ENCODE data around the gene P3H4.

Gene P3H4

DNA sequence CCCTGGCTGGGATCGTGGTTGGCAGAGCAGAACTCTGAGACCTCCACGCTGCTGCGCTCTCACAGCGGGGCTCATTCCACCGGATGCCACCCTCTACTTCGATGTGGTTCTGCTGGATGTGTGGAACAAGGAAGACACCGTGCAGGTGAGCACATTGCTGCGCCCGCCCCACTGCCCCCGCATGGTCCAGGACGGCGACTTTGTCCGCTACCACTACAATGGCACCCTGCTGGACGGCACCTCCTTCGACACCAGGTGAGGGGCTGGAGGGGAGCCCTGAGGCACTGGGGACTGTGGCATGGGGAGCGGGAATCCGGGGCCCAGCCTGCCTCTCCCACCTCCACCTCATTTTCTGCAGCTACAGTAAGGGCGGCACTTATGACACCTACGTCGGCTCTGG, 6.3 kb upstream of the P3H4 start:
- no peak for DNase-seq

DNA sequence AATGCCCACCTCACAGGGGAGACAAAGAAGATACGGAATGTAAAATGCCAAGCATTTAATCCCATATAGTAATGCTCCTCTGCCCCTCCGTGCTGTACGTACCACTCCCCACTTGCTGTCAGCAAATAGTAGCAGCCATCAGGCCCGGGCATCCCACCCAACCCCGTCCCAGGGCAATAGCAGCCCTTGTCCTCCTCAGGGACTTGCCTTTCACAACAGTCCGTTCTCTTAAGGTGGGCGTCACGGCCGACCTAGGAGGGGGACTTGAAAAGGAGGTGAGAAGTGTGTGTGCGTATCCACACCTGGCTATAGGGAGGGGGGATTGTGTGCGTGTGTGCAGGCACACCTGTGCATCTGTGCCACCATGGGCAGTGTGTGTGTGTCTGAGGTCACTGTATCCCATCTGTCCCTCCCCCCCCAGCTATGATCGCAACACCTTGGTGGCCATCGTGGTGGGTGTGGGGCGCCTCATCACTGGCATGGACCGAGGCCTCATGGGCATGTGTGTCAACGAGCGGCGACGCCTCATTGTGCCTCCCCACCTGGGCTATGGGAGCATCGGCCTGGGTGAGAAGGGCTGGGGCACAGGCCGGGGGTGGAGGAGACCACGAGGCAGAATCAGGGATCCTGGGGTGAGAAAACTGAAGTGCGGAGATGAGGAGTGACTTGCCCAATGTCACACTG, 5.0 kb upstream of the P3H4 start:
- DNase-seq, result no peak

DNA sequence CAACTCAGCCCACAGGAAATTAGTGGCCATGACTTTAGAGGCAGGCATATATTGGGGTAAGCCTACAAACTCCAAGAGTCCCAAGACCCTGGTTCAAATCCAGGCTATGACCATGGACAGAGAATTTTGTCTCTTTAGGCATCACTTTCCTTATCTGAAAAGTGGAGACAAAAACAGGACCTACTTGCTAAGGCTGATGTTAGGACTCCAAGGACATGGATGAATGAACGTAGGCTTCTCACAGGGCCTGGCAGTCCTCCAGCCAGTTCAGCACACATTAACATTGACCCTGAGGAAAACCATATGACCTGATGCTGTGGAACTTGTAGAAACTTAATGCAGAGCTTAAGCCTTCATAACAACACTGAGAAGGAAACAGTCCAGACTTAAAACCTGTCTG, 2.4 kb upstream of the P3H4 start:
- DNase-seq, result no peak

DNA sequence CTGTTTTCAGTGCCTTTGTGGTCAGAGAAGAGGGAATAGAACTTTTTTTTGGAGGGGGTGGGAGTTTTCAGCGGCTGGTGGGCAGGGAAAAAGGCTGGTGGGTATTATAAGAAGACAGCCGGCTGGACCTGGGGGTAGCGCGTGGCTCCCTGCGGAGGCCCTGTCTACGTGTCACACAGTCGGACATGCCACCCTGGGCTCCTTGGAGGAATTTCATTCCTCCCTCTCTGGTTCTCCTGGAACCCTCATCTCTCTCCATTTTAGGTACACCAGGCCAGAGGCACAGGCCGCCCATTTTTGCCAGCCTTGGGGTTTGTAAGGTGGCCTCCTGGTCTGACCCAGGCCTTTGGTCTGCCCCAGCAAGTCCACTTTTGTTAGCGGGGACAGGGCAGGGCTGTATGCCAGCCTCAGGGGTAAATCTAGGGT, 2.0 kb upstream of the P3H4 start:
- DNase-seq, result no peak

DNA sequence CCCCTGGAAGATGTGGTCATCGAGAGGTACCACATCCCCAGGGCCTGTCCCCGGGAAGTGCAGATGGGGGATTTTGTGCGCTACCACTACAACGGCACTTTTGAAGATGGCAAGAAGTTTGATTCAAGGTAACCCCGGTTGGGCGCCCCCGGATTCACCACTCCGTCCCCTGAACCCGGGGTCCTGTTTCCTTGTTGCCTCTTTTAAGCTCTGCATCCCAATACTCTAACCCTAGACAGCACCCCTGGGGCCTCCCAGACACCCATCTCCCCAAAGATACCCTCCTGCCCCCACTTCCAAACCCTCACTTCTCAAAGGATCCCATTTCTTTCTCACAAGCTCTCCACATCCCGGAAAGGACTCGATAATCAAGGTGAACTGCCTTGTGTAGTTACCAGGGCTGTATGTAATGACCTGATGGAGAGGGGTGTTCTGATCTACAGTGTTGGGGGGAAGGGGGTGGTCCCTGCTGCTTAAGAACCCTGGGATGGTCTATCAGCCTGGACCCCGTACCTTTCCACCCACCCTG, 1.5 kb upstream of the P3H4 start:
- no peak for DNase-seq

DNA sequence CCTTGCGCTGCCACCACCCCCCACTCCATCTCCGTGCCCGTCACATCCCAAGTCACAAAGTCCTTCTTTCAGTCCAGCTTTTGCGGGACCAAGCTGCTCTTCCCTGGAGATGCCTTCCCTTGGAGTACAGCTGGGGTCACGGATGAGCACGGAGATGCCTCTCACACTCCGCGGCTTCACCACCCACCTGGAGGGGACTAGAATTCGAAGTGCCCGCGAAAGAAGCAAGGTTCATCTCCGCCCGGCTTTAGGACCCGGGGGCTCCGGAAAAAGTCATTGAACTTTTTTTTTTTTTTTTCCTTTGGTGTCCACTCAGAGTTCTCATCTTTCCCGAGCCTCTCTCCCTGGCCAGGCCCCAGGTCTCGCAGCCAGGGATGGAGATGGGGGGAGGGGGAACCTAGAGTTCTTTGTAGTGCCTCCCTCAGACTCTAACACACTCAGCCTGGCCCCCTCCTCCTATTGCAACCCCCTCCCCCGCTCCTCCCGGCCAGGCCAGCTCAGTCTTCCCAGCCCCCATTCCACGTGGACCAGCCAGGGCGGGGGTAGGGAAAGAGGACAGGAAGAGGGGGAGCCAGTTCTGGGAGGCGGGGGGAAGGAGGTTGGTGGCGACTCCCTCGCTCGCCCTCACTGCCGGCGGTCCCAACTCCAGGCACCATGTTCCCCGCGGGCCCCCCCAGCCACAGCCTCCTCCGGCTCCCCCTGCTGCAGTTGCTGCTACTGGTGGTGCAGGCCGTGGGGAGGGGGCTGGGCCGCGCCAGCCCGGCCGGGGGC, 817 bp upstream of the P3H4 start, which contains the start of gene FKBP10:
Gene FKBP10, plus strand, starts transcription at position 624 of the 771 bp plus-strand sequence. Its CDS starts 31 bp downstream, at position 655.
- no peak for DNase-seq

DNA sequence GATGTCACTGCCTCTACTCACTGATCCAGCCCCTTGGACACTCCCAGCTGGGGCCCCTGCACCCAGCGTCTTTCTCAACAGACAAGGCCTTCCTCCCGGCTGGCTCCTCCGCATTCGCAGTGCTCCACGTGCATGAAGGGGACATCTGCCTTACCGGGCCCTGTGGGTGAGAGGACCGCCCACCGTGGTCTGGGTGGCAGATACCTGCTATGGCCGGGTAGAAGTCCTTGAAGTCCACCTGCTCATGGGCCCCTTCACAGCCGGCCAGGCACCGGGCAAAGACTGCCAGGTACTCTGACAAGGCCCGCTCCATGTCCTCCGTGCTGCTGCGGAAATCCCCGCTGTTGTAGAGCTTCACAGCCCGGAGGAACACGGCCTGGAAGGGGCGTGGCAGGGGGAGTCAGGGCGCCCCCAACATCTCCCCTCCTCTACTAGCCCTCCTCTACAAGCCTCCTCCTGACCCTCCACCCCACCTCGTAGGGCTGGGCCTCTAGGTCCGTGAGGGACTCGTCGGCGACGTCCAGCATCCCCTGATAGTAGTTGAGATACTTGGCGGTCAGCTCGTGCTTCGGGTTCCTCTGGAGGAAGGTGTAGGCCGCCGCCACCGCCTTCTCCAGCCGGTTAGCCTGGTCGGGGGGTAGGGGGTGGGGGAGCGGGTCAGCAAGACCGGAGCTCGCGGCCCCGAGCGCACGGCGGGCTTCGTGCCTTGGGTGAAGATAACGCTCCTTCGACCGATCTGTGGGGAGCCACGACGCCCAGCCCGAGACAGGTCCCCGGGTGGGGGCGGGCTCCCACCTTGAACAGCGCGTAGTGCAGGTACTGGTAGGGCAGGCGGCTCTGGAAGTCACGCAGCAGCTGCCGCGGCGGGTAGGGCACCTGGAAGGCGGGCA, 845 bp downstream of the P3H4 start:
- DNase-seq, result no peak

DNA sequence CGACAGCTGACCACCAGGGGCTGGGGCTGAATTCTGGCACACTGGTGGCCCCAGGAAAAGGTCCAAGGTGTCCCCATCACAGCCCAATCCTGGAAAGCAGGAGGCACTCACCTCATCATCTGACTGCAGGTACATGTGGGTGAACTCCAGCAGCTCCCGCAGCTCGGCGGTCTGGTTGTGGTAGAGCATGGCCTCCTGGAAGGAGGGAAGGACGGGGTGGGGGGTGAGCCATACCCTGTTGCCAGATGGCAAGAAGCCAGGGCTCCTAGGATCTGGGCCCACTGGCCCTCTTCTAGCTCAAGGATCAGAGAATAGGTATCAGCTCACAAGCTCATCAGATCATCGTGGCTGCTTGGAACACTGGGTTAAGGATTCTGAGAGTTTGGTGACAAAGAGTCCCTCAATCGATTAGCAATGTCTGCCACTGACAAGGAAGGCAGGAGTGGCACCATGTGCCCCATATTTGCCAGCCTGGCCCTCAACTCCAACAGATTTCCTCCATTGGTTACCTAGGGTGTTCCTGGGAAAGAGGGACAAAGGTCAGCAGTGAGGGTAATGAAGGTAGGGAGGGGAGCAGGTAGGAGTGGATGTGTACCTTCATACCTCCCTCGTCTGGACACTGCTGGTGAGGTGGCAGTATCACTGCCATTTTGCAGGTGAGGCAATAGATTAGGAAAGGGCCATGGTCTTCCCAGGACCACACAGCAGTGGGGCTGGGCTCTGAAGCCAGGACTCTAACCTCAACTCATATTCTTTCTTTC, 4.9 kb downstream of the P3H4 start:
- no peak for DNase-seq

DNA sequence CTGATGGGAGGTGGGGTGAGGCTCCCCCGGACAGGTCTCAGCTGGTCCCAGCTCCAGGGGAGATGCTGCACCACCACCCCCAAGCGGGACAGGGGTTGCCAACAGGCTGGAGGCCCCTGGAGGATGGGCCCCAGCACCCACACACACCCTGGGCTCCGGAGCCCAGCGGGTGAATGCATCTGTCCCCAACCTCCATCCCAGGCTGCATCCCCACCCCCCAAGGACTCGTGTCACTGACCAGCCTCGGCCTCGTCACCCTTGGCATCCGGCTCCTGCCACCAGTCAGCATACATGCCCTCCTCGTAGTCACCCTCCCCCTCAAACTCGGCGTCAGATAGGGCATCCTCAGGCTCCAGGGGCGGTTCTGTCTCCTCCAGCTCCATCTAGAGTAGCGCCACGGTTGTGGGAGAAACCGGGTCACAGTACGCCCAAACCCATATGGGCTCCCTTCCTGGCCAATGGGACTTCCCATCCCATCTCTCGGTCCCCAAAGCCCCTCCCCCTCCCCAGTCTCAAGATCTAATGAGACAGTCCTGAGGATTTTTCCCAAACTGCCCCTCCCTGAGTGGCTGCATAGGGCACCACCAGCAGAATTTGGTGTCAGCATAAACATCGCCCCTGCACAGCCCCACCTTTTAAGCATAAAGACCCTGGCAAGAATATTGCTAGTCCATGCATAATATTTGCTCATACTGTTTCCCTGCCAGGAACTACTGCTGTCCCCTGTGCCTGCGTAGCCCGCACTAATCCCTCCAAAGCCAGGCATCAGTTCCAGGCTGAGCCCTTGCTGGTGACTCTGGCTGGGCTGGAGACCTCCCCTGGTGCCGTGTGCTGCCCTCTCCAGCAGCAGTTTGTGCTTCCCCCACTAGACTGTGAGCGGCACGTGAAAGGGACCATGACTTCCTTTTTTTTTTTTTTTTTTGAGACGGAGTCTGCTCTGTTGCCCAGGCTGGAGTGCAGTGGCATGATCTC, 8.4 kb downstream of the P3H4 start:
- no peak for DNase-seq

DNA sequence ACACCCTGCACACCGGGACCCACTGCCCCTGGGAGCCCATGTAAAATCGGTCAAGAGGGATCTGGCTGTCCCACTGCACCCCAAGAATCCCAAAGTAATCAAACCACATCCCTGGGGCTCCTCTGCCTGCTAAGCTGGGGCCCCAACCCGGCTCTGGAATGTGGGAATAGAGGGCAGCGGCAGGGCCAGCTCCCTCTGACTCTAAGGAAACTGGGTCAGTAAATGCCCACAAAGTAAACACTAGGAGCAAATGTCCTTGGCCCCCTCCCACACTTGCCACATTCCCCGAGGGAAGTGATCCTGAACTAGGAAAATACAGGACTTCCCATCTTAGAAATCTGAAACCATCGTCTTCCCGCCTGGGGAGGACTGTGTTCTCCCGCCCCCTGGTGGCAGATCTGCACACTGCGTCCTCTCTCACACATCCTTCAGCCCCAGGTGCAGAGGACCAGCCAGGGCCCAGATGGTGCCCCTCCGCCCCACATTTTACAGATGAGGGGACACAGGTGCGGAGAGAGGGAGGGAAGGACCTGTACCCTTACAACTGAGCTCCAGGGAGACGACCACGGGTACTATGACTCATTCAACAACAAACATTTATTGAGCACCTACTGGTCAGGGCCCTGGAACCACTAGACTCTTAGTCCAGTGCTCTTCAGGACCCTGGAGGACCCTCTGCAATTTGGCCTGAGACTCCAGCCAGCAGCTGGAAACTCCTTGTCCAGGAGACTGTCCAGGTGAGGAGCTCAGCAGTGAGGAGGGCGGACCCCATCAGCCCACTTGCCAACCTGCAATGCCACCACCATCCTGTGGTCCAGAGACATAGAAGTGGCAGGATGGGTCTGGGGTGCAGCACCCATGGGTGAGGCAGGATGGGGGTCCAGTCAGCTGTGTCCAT, 10.1 kb downstream of the P3H4 start:
- no peak for DNase-seq

DNA sequence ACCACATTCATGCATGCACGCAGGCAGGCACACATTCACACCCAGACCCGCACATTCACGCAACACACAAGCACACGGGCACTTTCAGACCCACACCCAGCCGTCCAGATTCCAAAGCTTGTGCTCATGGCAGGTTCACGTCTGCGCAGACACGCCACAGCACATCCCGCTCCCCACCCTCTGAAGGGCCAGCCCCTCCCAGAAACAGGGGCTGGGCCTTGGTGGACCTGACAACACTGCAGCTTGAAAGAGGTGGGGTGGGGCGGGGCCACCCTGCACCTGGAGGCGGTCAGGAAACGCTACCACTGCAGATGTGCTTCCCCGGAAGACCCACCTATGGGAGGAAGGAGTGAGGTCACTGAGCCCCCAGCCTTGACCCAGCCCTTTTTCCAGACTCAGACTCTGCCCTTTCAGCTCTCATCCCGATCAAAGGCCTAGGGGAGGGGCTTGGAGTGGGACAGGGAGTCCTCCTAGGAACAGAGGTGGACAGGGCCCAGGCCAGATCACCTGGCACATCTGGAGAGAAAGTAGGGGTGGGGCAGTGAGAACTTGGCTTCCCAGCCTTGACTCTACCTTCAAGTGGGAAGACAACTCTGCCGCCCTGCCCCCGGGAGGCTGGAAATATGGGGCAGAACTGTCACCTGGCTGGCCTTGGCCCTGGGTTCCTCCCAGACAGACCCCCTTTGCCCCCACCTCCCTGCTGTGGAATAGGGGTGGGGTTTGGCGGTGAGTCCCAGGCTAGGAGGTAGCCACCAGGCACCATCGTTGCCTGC, 11.0 kb downstream of the P3H4 start:
- DNase-seq, result no peak

DNA sequence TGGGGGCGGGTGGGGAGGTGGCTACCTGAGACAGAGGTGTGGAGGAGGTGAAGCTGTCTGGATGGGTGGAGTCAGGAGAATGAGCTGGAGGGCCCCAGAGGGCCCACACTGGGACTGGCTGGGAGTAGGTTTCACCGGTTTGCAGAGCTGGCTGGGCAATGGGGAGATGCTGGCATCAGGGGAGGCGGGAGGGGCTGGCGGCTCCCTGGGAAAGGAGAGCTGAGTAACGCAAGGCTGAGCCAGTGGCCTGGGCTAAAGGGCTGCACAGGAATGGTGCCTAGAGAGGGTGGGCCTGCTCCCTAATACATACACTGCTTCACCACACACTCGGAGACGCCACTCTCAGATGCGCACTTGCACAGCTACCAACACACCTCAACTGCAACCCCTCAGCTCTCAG, 12.4 kb downstream of the P3H4 start:
- no peak for DNase-seq

DNA sequence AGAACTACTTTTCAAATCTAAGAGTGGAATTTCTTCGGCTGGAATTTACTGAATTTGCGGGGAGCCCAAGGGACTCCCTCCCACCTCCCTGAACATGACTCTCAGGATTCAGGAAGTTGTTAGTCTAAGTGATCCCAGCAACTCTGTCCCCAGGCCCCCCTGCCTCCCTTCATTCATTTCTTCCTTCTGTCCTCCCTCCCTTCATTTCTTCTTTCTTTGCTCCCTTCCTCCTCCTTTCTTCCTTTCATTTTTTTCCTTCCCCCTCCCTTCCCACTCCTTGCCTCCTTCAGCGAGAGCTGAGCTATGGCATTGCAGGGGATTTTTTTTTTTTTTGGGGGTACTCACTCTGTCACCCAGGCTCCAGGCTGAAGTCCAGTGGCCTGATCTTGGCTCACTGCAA, 14.4 kb downstream of the P3H4 start:
- DNase-seq, result no peak

DNA sequence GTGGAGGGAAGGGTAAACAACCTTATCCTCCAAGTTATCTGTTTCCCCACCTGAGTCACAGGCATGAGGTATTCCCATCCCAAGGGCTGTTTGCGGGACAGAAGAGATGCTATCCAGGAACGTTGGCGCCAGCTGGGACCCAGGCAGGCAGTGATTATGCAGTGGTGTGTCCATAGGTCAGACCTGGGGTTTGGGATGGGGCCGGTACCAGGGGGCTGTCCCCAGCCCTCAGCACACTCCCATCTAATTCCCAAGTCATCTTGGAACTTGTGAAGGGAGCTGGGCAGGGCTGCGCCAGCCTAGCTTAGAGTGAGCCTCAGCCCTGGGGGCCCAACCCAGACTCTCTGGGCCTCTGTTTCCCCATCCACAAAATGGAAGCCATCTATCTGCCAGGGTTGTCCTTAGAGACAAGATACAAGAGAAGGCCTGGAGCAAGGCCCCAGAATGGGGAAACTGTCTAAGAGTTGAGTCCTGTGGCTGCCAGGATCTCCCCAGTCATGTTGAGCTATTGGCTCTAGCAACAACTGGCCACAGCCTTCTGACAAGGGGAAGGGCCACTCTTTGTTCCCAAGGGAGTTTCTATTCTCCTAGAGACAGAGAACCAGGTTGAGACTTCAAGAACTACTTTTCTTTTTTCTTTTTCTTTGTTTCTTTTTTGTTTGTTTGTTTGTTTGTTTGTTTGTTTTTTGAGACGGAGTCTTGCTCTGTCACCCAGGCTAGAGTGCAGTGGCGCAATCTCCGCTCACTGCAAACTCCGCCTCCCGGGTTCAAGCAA, 15.4 kb downstream of the P3H4 start:
- DNase-seq, result no peak

DNA sequence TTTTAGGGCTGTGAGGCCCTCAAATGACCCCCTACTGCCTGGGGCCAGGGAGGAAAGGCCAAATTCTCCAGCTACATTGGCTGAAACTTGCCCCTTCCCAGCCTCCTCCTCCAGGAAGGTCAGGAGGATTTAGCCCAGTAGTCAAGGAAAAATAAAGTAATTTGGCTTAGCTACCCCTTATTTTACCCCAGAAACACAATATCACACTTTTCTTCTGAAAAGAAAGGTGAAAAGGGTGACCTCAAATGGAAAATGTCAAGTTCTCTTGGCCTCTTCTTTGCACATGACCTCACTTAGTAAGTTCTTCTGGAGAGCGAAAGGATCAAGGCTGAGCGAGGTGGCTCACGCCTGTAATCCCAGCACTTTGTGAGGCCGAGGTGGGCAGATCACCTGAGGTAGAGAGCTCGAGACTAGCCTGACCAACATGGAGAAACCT, 17.2 kb downstream of the P3H4 start:
- no peak for DNase-seq

DNA sequence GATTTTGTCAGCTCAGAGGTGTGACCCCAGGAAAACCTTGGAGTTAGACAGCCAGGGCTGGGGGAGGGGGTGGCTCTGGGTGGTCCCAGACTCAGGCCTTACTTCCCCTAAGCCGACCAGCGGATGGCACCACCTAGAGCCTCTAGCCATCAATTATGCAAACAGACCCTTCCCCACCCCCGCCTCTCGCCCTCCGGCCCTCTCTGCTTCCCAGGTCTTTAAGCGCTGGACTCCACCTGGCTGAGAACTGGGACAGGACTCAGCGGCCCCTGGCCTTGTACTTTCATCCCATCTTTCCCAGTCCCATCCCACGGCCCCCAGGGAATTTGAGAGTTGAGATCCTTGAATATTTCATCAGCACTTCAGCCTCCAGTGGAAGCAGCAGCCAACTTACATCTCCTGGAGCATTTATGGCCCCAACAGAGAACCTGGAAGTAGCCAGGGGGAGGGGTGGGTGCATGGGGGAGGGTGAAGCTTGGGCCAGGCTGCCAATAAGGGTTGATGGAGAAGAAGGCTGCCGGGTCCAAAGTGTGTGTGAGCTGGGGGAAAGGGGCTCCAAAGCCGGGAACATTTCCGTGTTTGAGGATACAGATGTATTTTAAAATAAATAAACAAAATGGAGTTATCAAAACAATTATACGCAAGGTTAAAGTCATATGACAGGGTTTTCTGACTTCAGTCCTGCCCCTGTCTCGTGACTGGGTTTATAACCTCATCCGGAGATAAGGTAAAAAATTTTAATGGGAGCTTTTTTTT, 17.8 kb downstream of the P3H4 start:
- DNase-seq, result no peak
